OCI-LY3 (cell line): Measurements from ENCODE around the gene FLYWCH2.

Source experiments
- H2AFZ ChIP-seq: fragments of 200-600, 300-600 bp; shearing (Covaris generic); 2 replicates; pipeline ENCODE4 v1.6.0; 2014; ENCODE audit warnings: antibody characterized with exemption, low read depth, low read length
- H3K27ac ChIP-seq: fragments of 200-600, 300-600 bp; sonication (generic); 2 replicates; pipeline ENCODE4 v1.5.1; 2014; ENCODE audit warnings: mild to moderate bottlenecking, low read length, moderate library complexity, mixed read lengths
- H3K27me3 ChIP-seq: fragments of 200-600, 300-600 bp; sonication (generic); 2 replicates; pipeline ENCODE4 v1.6.1; 2014; ENCODE audit warnings: low read depth, low read length, mixed read lengths
- H3K36me3 ChIP-seq: fragments of 200-600, 300-600 bp; sonication (generic); replicated peaks from 2 replicates; pipeline ENCODE3; 2014; ENCODE audit warnings: low read depth, low read length, mixed read lengths
- H3K4me1 ChIP-seq: fragments of 300-600, 200-600 bp; sonication (generic); 2 replicates; pipeline ENCODE4 v1.6.1; 2014; ENCODE audit warnings: low read length, mixed read lengths
- H3K4me2 ChIP-seq: fragments of 200-600, 300-600 bp; sonication (generic); 2 replicates; pipeline ENCODE4 v1.6.1; 2014; ENCODE audit warnings: low read length, mixed read lengths
- H3K4me3 ChIP-seq: fragments of 300-600, 200-600 bp; sonication (generic); 2 replicates; pipeline ENCODE4 v1.5.1; 2014; ENCODE audit warnings: antibody characterized with exemption, mild to moderate bottlenecking, low read length, moderate library complexity
- H3K79me2 ChIP-seq: fragments of 300-600, 200-600 bp; shearing (Covaris generic); 2 replicates; pipeline ENCODE4 v1.6.1; 2014; ENCODE audit warnings: mild to moderate bottlenecking, low read length, mixed read lengths
- H3K9ac ChIP-seq: fragments of 300-600, 200-600 bp; shearing (Covaris generic); 2 replicates; pipeline ENCODE4 v1.6.0; 2014; ENCODE audit warnings: mild to moderate bottlenecking, low read length, moderate library complexity
- H3K9me3 ChIP-seq: fragments of 200-600, 300-600 bp; shearing (Covaris generic); 2 replicates; pipeline ENCODE4 v1.6.1; 2014; ENCODE audit warnings: low read length, mixed read lengths; ENCODE audit not compliant: insufficient read depth
- H4K20me1 ChIP-seq: fragments of 200-600, 300-600 bp; sonication (generic); 2 replicates; pipeline ENCODE4 v1.6.1; 2016; ENCODE audit warnings: low read length, mixed read lengths; ENCODE audit not compliant: insufficient read depth
- CTCF ChIP-seq: fragments of 200-600, 300-600 bp; sonication (generic); IDR thresholded peaks from 2 replicates; pipeline ENCODE4 v1.5.1; 2014; ENCODE audit warnings: antibody characterized with exemption, low read length, low read depth
- EZH2phosphoT487 ChIP-seq: fragments of 200-600 bp; shearing (Covaris generic); IDR thresholded peaks from 2 replicates; pipeline ENCODE4 v1.6.1; 2018; ENCODE audit warnings: antibody characterized with exemption, mixed run types, low read depth

FLYWCH2 gene

GRCh38 chr16:2904100-2904921 is 21.3 kb downstream of the FLYWCH2 start:
- TF ChIP-seq CTCF (peak; percentile 68), EZH2phosphoT487 (no peak)
- peak overlapping the region; percentile 39 for H3K27ac ChIP-seq

GRCh38 chr16:2904922-2905240 is 21.9 kb downstream of the FLYWCH2 start:
- H3K27ac ChIP-seq: peak overlapping the region; percentile 39
- peaks cover 8% of the 10 kb centered on the region for H3K4me1 ChIP-seq
- H3K79me2 ChIP-seq: no peaks in the 10 kb centered on the region
- no peaks in the 10 kb centered on the region for H3K36me3 ChIP-seq
- no peaks in the 10 kb centered on the region for H3K9me3 ChIP-seq
- peak overlapping the region; percentile 91 for H3K9ac ChIP-seq
- H3K27me3 ChIP-seq: no peaks in the 10 kb centered on the region
- peak overlapping the region; percentile 89 for H3K4me3 ChIP-seq
- no peak for TF ChIP-seq EZH2phosphoT487
- no peak for TF ChIP-seq CTCF
- no peaks in the 10 kb centered on the region for H4K20me1 ChIP-seq
- H3K4me2 ChIP-seq: peak overlapping the region; percentile 91
- H2AFZ ChIP-seq: no peak overlapping the region

More at GRCh38 chr16:2904100-2904921, 21.3 kb downstream of the FLYWCH2 start:
- Histone ChIP-seq H3K4me2 (peak overlapping the region; percentile 91), H3K9me3 (no peaks in the 10 kb centered on the region), H3K36me3 (no peaks in the 10 kb centered on the region), H3K9ac (peak overlapping the region; percentile 91), H4K20me1 (no peaks in the 10 kb centered on the region), H3K27me3 (no peaks in the 10 kb centered on the region), H2AFZ (peak overlapping the region; percentile 91), H3K4me3 (peak overlapping the region; percentile 89), H3K4me1 (peaks cover 8% of the 10 kb centered on the region), H3K79me2 (no peaks in the 10 kb centered on the region)

- H3K9ac ChIP-seq: peak overlapping the region; percentile 91
Observed at GRCh38 chr16:2905241-2905987, 22.4 kb downstream of the FLYWCH2 start.

More at GRCh38 chr16:2905241-2905987, 22.4 kb downstream of the FLYWCH2 start:
- no peak for TF ChIP-seq CTCF
- TF ChIP-seq EZH2phosphoT487: no peak
- H2AFZ ChIP-seq: no peak overlapping the region
- no peaks in the 10 kb centered on the region for H3K79me2 ChIP-seq
- peak overlapping the region; percentile 91 for H3K4me2 ChIP-seq
- H3K27ac ChIP-seq: peak overlapping the region; percentile 39
- peaks cover 8% of the 10 kb centered on the region for H3K4me1 ChIP-seq
- no peaks in the 10 kb centered on the region for H3K9me3 ChIP-seq
- H3K27me3 ChIP-seq: no peaks in the 10 kb centered on the region; the same call in 1 of the 2 replicates
- no peaks in the 10 kb centered on the region for H3K36me3 ChIP-seq
- peak overlapping the region; percentile 89 for H3K4me3 ChIP-seq
- no peaks in the 10 kb centered on the region for H4K20me1 ChIP-seq
